OCI-LY1 (cell line): ENCODE results near the gene CLSTN2.

ENCODE experiments used
- H2AFZ ChIP-seq: fragments of 200-600 bp; sonication (generic), shearing (Covaris generic); 2 replicates; pipeline ENCODE4 v1.6.0; 2014; ENCODE audit warnings: antibody characterized with exemption, mild to moderate bottlenecking, low read length
- H3F3A ChIP-seq: fragments of 200-600 bp; sonication (generic), shearing (Covaris generic); 2 replicates; pipeline ENCODE4 v1.6.0; 2014; ENCODE audit warnings: mild to moderate bottlenecking, antibody characterized with exemption, low read length, moderate library complexity; ENCODE audit not compliant: insufficient read depth
- H3K27ac ChIP-seq: fragments of 200-600 bp; sonication (generic); 2 replicates; pipeline ENCODE4 v1.5.1; 2014; ENCODE audit warnings: low read length, mixed run types, mild to moderate bottlenecking, low read depth; ENCODE audit not compliant: poor library complexity, severe bottlenecking
- H3K27me3 ChIP-seq: fragments of 200-600 bp; sonication (generic); 2 replicates; pipeline ENCODE4 v1.6.0; 2014; ENCODE audit warnings: antibody characterized with exemption, mild to moderate bottlenecking, low read length, moderate library complexity; ENCODE audit not compliant: insufficient read depth
- H3K36me3 ChIP-seq: fragments of 200-600 bp; sonication (generic); 2 replicates; pipeline ENCODE4 v1.6.1; 2014; ENCODE audit warnings: mild to moderate bottlenecking, antibody characterized with exemption, low read length, moderate library complexity, mixed read lengths; ENCODE audit not compliant: insufficient read depth
- H3K4me1 ChIP-seq: fragments of 200-600 bp; sonication (generic); 2 replicates; pipeline ENCODE4 v1.5.1; 2014; ENCODE audit warnings: mild to moderate bottlenecking, low read length, moderate library complexity; ENCODE audit not compliant: insufficient read depth, severe bottlenecking
- H3K4me2 ChIP-seq: fragments of 200-600 bp; sonication (generic), shearing (Covaris generic); 2 replicates; pipeline ENCODE4 v1.6.1; 2014; ENCODE audit warnings: low read length
- H3K4me3 ChIP-seq: fragments of 200-600 bp; sonication (generic); 2 replicates; pipeline ENCODE4 v1.5.1; 2014; ENCODE audit warnings: low read length, low read depth, mild to moderate bottlenecking, mixed read lengths; ENCODE audit not compliant: poor library complexity, severe bottlenecking
- H3K79me2 ChIP-seq: fragments of 200-600 bp; shearing (Covaris generic); 2 replicates; pipeline ENCODE4 v1.6.1; 2016; ENCODE audit warnings: mixed run types, low read length, mixed read lengths; ENCODE audit not compliant: insufficient read depth
- H3K9ac ChIP-seq: fragments of 200-600 bp; sonication (generic), shearing (Covaris generic); 2 replicates; pipeline ENCODE4 v1.6.1; 2014; ENCODE audit warnings: mild to moderate bottlenecking, low read length, mixed read lengths
- H3K9me2 ChIP-seq: fragments of 200-600 bp; sonication (generic), shearing (Covaris generic); 2 replicates; pipeline ENCODE4 v1.6.1; 2014; ENCODE audit warnings: low read depth, mild to moderate bottlenecking, low read length, mixed read lengths
- H3K9me3 ChIP-seq: fragments of 200-600 bp; shearing (Covaris generic); 2 replicates; pipeline ENCODE4 v1.6.1; 2014; ENCODE audit warnings: low read length, mixed read lengths
- H4K20me1 ChIP-seq: fragments of 200-600 bp; sonication (generic), shearing (Covaris generic); 2 replicates; pipeline ENCODE4 v1.6.0; 2016; ENCODE audit warnings: mild to moderate bottlenecking, low read length; ENCODE audit not compliant: insufficient read depth
- EZH2 ChIP-seq: fragments of 200-600 bp; sonication (generic), shearing (Covaris generic); IDR thresholded peaks from 2 replicates; pipeline ENCODE4 v1.8.0; 2017; ENCODE audit warnings: borderline replicate concordance, mixed run types, mild to moderate bottlenecking, antibody characterized with exemption, low read length, moderate library complexity, mixed read lengths
- TF ChIP-seq, protein P1 (sequence below): fragments of 200-600 bp; sonication (generic), shearing (Covaris generic); IDR thresholded peaks from 2 replicates; pipeline ENCODE4 v1.5.1; 2017; ENCODE audit warnings: mild to moderate bottlenecking, antibody characterized with exemption, low read length, moderate library complexity, mixed read lengths

The CLSTN2 gene

DNA sequence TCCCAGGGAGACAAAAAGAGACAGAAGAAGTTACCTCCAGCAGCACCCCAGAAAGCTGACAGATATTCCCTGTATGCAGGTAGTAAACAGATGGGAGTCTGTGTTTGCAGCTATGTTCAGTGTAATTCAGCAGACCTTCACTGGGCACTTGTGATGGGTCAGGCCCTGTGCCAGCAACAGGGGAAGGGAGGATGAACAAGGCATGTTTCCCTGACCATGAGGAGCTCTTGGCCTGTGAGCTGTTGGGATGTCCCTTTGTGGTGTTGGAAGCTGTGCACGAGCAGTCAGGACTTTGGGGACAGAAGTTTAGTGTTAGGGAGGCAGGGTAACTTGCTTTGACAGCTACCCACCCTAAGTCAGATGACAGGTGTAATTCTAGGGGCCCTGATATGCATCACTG is 636.9 kb downstream of the CLSTN2 start:
- Histone ChIP-seq H4K20me1 (no peaks in the 10 kb centered on the region), H2AFZ (no peak overlapping the region), H3K4me1 (no peaks in the 10 kb centered on the region), H3K36me3 (no peaks in the 10 kb centered on the region), H3K27ac (no peak overlapping the region), H3F3A (no peaks in the 10 kb centered on the region), H3K27me3 (no peaks in the 10 kb centered on the region), H3K4me3 (no peak overlapping the region), H3K9me2 (no peaks in the 10 kb centered on the region), H3K79me2 (no peaks in the 10 kb centered on the region), H3K9me3 (no peaks in the 10 kb centered on the region), H3K9ac (no peak overlapping the region), H3K4me2 (no peak overlapping the region)
- TF ChIP-seq, protein P1, sequence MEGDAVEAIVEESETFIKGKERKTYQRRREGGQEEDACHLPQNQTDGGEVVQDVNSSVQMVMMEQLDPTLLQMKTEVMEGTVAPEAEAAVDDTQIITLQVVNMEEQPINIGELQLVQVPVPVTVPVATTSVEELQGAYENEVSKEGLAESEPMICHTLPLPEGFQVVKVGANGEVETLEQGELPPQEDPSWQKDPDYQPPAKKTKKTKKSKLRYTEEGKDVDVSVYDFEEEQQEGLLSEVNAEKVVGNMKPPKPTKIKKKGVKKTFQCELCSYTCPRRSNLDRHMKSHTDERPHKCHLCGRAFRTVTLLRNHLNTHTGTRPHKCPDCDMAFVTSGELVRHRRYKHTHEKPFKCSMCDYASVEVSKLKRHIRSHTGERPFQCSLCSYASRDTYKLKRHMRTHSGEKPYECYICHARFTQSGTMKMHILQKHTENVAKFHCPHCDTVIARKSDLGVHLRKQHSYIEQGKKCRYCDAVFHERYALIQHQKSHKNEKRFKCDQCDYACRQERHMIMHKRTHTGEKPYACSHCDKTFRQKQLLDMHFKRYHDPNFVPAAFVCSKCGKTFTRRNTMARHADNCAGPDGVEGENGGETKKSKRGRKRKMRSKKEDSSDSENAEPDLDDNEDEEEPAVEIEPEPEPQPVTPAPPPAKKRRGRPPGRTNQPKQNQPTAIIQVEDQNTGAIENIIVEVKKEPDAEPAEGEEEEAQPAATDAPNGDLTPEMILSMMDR, result no peak
- TF ChIP-seq EZH2, result no peak

DNA sequence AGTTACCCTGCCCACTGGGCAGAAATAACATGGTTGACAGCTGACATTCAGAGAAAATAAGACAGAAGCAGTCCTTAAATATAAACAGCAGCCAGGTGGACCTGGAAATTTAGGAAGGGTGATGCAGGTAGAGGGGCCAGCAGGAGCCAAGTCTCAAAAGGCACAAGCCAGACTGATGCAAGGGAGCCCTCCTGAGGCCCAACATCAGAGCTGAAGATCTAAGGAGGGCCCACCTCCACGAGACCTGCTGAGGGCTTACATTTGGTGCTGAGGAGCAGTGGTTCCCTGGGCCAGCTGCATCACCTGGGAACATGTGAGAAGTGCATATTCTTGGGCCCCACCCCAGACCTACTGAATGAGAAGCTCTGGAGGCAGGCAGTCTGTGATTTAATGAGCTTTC is 637.3 kb downstream of the CLSTN2 start:
- Histone ChIP-seq H3K36me3 (no peaks in the 10 kb centered on the region), H3K9me2 (no peaks in the 10 kb centered on the region), H2AFZ (no peak overlapping the region), H3F3A (no peaks in the 10 kb centered on the region), H3K4me2 (no peak overlapping the region), H3K4me1 (no peaks in the 10 kb centered on the region), H4K20me1 (no peaks in the 10 kb centered on the region), H3K79me2 (no peaks in the 10 kb centered on the region), H3K27ac (no peak overlapping the region), H3K9me3 (no peaks in the 10 kb centered on the region), H3K27me3 (no peaks in the 10 kb centered on the region), H3K9ac (no peak overlapping the region), H3K4me3 (no peak overlapping the region)
- TF ChIP-seq, protein P1, result no peak
- no peak for TF ChIP-seq EZH2

DNA sequence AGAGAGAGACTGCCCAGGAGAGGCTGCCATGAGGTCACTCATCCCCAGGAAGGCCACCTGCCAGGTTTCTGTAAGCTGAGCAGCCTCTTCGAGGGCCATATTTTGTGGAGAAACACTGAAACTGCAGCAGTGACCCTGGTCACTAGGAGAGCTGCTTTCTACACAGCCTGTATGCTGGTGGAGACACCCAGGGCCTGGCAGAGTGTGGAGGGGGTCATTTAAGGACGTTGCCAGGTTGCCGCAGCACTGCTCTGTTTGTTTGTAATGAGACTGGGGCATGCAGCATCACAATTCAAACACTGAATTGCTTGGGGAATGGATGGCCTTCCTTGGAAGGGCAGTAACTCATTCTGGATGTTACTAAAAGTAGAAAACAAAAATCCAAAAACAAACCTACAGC is 638.0 kb downstream of the CLSTN2 start:
- Histone ChIP-seq H3K9ac (no peak overlapping the region), H3K4me2 (no peak overlapping the region), H3K27me3 (no peaks in the 10 kb centered on the region), H3K36me3 (no peaks in the 10 kb centered on the region), H3F3A (no peaks in the 10 kb centered on the region), H3K9me3 (no peaks in the 10 kb centered on the region), H4K20me1 (no peaks in the 10 kb centered on the region), H3K4me3 (no peak overlapping the region), H3K27ac (no peak overlapping the region), H3K79me2 (no peaks in the 10 kb centered on the region), H2AFZ (no peak overlapping the region), H3K9me2 (no peaks in the 10 kb centered on the region), H3K4me1 (no peaks in the 10 kb centered on the region)
- no peak for TF ChIP-seq EZH2
- TF ChIP-seq, protein P1, result no peak
